ENCODE measurements around the gene NOVA1. TPM values are rescaled to one million over a fixed set of nuclear protein-coding genes. Genes with fewer than 3 reads are reported as not detected.

Gene NOVA1
- total and polyA plus RNA-seq, 2 experiments from 2014 or later = 0.32 to 1.6 TPM

DNA sequence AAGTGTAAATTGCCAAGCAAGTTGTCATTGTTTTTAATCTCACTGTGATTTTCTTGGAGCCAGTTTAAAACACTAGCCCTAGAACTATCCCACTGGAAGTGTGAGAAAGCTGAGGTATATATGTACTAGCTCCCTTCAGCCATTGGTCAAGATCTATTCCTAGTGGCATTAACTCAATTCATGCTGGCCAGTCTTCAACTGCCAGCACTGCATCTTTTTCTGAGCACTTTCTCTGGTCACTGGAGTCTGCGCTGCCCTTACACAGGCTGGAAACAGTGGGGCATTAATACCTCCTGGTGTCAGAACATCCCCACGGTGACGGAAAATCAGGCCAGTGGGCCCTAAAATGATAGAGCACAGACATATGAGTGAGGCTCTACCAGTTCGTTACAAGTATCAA is 4.0 kb upstream of the NOVA1 start:
- Histone ChIP-seq H3K36me3 (ENCODE audit: low read depth) (no peaks in the 10 kb centered on the region), H3K27me3 (replicated peaks; ENCODE audit: insufficient read depth) (no peaks in the 10 kb centered on the region), H3K4me2 (ENCODE audit: unreplicated experiment) (no peak overlapping the region), H3F3A (ENCODE audit: insufficient read depth) (peaks cover 2% of the 10 kb centered on the region; the same call in 1 of the 2 replicates), H3K9me3 (ENCODE audit: low read depth) (no peaks in the 10 kb centered on the region), H2AFZ (no peak overlapping the region), H3K9ac (no peak overlapping the region), H4K20me1 (ENCODE audit: insufficient read depth) (no peaks in the 10 kb centered on the region), H3K9me2 (ENCODE audit: insufficient read depth) (no peaks in the 10 kb centered on the region), H3K79me2 (ENCODE audit: insufficient read depth) (no peaks in the 10 kb centered on the region), H3K27ac (no peak overlapping the region), H3K4me1 (ENCODE audit: insufficient read depth) (peaks cover 7% of the 10 kb centered on the region; the same call in 1 of the 2 replicates), H3K4me3 (no peak overlapping the region)
- 53 to 60% methylated on average over 4 of the region's 4 CpGs for WGBS, 2 experiments (ENCODE audit: low coverage in 1 of 2, low lambda C conversion rate in 2 of 2, missing lambda C conversion rate in 2 of 2)
- in situ Hi-C loops (cut with MboI) = no loop called here
- DNase-seq = no peak
- no peak for TF ChIP-seq EZH2 (IDR thresholded peaks at IDR 0.05; ENCODE audit: insufficient read depth, poor library complexity, severe bottlenecking)
- no peak for TF ChIP-seq EZH2phosphoT487 (IDR thresholded peaks at IDR 0.05; ENCODE audit: insufficient read depth, low read depth)

DNA sequence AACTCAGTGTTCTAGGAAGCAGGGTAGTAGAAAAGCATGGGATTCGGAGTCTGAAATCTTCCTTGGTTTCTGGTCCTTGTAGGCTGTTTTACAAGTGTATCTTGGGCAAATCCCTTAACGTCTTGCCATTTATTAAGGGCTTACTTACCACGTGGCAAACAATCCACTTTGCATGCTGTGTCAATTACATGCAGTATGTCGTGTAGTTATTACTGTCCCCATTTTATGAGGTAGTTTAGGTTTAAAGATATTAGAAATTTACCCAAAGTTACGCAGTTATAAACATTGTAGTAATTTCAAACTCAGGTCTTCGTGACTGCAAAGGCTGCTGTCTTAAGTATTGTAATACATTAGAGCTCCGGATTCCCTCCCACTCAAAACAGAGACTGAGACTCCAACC is 1.5 kb upstream of the NOVA1 start:
- in situ Hi-C loops (cut with MboI) = no loop called here
- peak overlapping the region; percentile 98 for H2AFZ ChIP-seq

DNA sequence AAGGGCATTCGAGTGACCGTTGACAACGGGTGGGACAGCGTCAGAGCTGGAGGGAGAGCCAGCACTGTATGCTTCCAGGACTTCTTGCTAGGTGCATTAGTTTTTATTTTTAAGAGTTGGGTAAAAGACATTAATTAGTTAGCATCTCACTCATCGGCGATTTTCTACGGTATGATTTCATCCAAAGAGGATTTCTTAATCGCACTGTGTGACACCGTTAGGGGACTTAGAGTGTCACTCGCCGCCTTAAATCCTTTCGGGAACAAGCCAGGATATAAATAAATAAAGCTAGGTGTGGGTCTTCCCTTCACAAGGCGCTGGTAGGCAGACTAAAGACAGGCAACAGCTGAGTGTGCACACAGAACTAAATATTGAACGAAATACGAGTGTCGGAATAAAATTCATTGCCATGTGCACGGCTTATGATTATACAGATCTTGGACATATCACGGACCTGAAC is 869 bp upstream of the NOVA1 start:
- in situ Hi-C loops (cut with MboI) = no loop called here

More for the DNA sequence above, 1.5 kb upstream of the NOVA1 start:
- no peaks in the 10 kb centered on the region for H3K9me3 ChIP-seq (ENCODE audit: low read depth)
- H3F3A ChIP-seq (ENCODE audit: insufficient read depth) = no peaks in the 10 kb centered on the region
- H3K36me3 ChIP-seq (ENCODE audit: low read depth) = no peaks in the 10 kb centered on the region
- H3K4me2 ChIP-seq (ENCODE audit: unreplicated experiment) = no peak overlapping the region
- H3K27me3 ChIP-seq (replicated peaks; ENCODE audit: insufficient read depth) = no peaks in the 10 kb centered on the region
- no peak for DNase-seq
- no peaks in the 10 kb centered on the region for H3K9me2 ChIP-seq (ENCODE audit: insufficient read depth)
- peak overlapping the region; percentile 82; the same call in 1 of the 2 replicates for H3K4me3 ChIP-seq
- no peaks in the 10 kb centered on the region for H4K20me1 ChIP-seq (ENCODE audit: insufficient read depth)
- no peak for TF ChIP-seq EZH2phosphoT487 (IDR thresholded peaks at IDR 0.05; ENCODE audit: insufficient read depth, low read depth)
- no peak for TF ChIP-seq EZH2 (IDR thresholded peaks at IDR 0.05; ENCODE audit: insufficient read depth, poor library complexity, severe bottlenecking)
- no peaks in the 10 kb centered on the region for H3K79me2 ChIP-seq (ENCODE audit: insufficient read depth)
- H3K27ac ChIP-seq = no peak overlapping the region
- H3K9ac ChIP-seq = no peak overlapping the region
- WGBS, 2 experiments (ENCODE audit: low coverage in 1 of 2, low lambda C conversion rate in 2 of 2, missing lambda C conversion rate in 2 of 2) = 43 to 49% methylated on average over 7 of the region's 7 CpGs
- H3K4me1 ChIP-seq (ENCODE audit: insufficient read depth) = no peaks in the 10 kb centered on the region; the same call in 1 of the 2 replicates

DNA sequence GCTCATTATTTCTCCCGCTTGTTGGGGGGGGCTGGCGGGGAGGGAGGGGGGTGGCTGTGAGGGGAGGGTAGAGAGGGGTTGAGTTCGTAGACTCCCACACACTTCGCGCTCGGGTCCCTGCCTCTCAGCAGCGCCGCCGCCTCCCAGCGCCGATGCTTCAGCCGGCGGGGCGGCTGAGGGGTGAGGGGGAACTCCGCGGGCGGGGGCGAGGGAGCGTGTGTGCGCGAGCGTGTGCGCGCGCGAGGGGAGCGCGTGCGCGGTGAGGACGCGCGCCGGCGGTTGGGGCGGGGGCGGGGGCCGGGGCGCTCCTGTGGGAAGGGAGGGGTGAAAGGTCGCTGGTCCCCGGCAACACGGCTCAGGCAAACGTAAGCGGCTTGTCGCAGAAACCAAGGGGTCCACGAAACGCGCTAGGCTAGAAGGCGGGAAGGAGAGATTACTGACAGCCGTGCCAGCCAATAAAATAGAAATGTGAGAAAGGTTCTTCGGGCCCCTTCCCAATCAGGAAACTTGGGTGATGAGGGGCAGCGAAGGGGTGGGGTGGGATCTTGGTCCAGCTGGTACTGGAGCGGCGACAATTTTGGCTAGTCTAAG is 343 bp upstream of the NOVA1 start:
- peak overlapping the region; percentile 72 for H3K9ac ChIP-seq
- 1 to 3% methylated on average over 10 to 54 of the region's 54 CpGs for WGBS, 2 experiments (ENCODE audit: low coverage in 1 of 2, low lambda C conversion rate in 2 of 2, missing lambda C conversion rate in 2 of 2)
- H3K9me3 ChIP-seq (ENCODE audit: low read depth) = no peaks in the 10 kb centered on the region
- H3K9me2 ChIP-seq (ENCODE audit: insufficient read depth) = no peaks in the 10 kb centered on the region
- peak overlapping the region; percentile 92 for H3K4me2 ChIP-seq (ENCODE audit: unreplicated experiment)
- no peaks in the 10 kb centered on the region for H3K27me3 ChIP-seq (replicated peaks; ENCODE audit: insufficient read depth)
- no peaks in the 10 kb centered on the region for H3K79me2 ChIP-seq (ENCODE audit: insufficient read depth)
- no peaks in the 10 kb centered on the region for H3F3A ChIP-seq (ENCODE audit: insufficient read depth)
- H2AFZ ChIP-seq = peak overlapping the region; percentile 98
- no peaks in the 10 kb centered on the region for H4K20me1 ChIP-seq (ENCODE audit: insufficient read depth)
- peak overlapping the region; percentile 82 for H3K4me3 ChIP-seq
- H3K27ac ChIP-seq = no peak overlapping the region
- DNase-seq = peak; percentile 82
- in situ Hi-C loops (cut with MboI) = no loop called here
- TF ChIP-seq EZH2 (IDR thresholded peaks at IDR 0.05; ENCODE audit: insufficient read depth, poor library complexity, severe bottlenecking) (no peak), EZH2phosphoT487 (IDR thresholded peaks at IDR 0.05; ENCODE audit: insufficient read depth, low read depth) (no peak)
- no peaks in the 10 kb centered on the region for H3K36me3 ChIP-seq (ENCODE audit: low read depth)
- no peaks in the 10 kb centered on the region; the same call in 1 of the 2 replicates for H3K4me1 ChIP-seq (ENCODE audit: insufficient read depth)

More for the DNA sequence above, 869 bp upstream of the NOVA1 start:
- Histone ChIP-seq H4K20me1 (ENCODE audit: insufficient read depth) (no peaks in the 10 kb centered on the region), H2AFZ (peak overlapping the region; percentile 98), H3K4me1 (ENCODE audit: insufficient read depth) (no peaks in the 10 kb centered on the region; the same call in 1 of the 2 replicates), H3K4me2 (ENCODE audit: unreplicated experiment) (peak overlapping the region; percentile 92), H3K36me3 (ENCODE audit: low read depth) (no peaks in the 10 kb centered on the region), H3K4me3 (peak overlapping the region; percentile 82), H3K9me3 (ENCODE audit: low read depth) (no peaks in the 10 kb centered on the region), H3F3A (ENCODE audit: insufficient read depth) (no peaks in the 10 kb centered on the region), H3K9ac (peak overlapping the region; percentile 72), H3K27me3 (replicated peaks; ENCODE audit: insufficient read depth) (no peaks in the 10 kb centered on the region), H3K9me2 (ENCODE audit: insufficient read depth) (no peaks in the 10 kb centered on the region), H3K27ac (no peak overlapping the region), H3K79me2 (ENCODE audit: insufficient read depth) (no peaks in the 10 kb centered on the region)
- WGBS, 2 experiments (ENCODE audit: low coverage in 1 of 2, low lambda C conversion rate in 2 of 2, missing lambda C conversion rate in 2 of 2) = 3% methylated on average over 18 of the region's 18 CpGs
- TF ChIP-seq EZH2 (IDR thresholded peaks at IDR 0.05; ENCODE audit: insufficient read depth, poor library complexity, severe bottlenecking) (no peak), EZH2phosphoT487 (IDR thresholded peaks at IDR 0.05; ENCODE audit: insufficient read depth, low read depth) (no peak)
- no peak for DNase-seq
